ENCODE measurements around the gene GGNBP2.

Gene GGNBP2

DNA sequence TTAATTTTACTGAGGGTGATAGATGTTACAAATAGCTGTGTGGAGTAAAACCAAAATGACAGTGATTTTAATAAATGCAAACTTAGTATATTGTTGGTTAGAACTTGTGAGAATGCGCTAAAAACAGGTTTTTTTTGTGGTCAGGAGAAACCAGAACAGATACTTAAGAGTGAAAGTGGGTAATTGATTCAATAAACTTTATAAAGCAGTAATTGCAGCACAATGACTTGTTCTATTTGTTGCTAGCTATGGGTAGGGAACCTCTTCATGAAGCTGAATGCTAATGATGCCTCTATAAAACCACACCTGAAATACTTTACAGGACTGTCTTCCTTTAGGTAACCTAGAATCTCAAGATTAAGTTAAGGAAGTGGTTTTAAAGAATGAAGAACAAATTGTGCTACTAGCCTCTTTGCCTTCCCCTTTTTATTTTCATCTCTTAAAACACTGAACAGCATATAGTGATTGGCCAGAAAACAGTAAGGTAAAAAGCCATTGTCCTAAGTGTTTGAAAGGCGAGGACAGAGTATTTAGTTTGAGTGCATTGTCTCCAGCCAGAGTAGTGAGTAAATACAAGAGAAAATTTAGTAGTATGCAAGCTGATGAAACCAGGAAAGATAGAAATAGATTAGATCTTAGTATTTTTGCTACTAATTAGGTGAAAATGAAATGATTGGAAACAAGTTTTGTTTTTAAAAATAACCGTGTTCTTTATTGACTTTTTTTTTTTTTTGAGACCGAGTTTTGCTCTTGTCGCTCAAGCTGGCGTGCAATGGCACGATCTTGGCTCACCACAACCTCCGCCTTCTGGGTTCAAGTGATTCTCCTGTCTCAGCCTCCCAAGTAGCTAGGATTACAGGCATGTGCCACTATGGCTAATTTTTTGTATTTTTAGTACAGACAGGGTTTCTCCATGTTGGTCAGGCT lies 6.0 kb downstream of the GGNBP2 start:
- Mint-ChIP-seq H3K27ac (no peak overlapping the region), H3K4me1 (peaks cover 23% of the 10 kb centered on the region)
- TF ChIP-seq, protein P1, sequence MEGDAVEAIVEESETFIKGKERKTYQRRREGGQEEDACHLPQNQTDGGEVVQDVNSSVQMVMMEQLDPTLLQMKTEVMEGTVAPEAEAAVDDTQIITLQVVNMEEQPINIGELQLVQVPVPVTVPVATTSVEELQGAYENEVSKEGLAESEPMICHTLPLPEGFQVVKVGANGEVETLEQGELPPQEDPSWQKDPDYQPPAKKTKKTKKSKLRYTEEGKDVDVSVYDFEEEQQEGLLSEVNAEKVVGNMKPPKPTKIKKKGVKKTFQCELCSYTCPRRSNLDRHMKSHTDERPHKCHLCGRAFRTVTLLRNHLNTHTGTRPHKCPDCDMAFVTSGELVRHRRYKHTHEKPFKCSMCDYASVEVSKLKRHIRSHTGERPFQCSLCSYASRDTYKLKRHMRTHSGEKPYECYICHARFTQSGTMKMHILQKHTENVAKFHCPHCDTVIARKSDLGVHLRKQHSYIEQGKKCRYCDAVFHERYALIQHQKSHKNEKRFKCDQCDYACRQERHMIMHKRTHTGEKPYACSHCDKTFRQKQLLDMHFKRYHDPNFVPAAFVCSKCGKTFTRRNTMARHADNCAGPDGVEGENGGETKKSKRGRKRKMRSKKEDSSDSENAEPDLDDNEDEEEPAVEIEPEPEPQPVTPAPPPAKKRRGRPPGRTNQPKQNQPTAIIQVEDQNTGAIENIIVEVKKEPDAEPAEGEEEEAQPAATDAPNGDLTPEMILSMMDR (IDR thresholded peaks at IDR 0.05; ENCODE audit: unreplicated experiment in 3 of 3) = no peak

DNA sequence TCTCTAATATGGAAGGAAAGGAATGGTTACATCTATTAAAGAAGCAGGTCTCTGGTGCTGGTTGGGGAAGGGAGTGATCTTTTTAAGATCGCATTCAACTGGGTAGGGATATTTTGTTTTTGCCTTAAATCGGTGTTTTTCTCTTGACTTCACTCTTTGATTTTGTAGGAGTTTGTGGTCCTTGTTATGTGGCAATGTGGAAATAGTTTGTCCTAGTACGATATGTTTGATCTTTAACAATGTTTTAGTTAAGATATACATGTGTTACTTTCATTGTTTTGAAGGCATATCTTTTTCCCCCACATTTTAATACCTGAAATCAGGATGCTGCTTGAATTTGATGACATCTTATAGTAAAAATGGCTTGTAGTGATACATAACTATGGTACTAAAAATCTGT lies 8.7 kb downstream of the GGNBP2 start:
- peaks cover 4% of the 10 kb centered on the region for H3K4me1 Mint-ChIP-seq
- TF ChIP-seq, protein P1 (IDR thresholded peaks at IDR 0.05; ENCODE audit: unreplicated experiment in 3 of 3) = no peak
- H3K9me3 Mint-ChIP-seq = no peaks in the 10 kb centered on the region
- peaks cover 33% of the 10 kb centered on the region for H3K36me3 Mint-ChIP-seq (ENCODE audit: low read depth)
- H3K4me3 Mint-ChIP-seq = no peak overlapping the region
- no peak overlapping the region for H3K27ac Mint-ChIP-seq
- H3K27me3 Mint-ChIP-seq (ENCODE audit: low read depth) = no peaks in the 10 kb centered on the region

More for the DNA sequence above, 6.0 kb downstream of the GGNBP2 start:
- Mint-ChIP-seq H3K27me3 (ENCODE audit: low read depth) (no peaks in the 10 kb centered on the region), H3K4me3 (no peak overlapping the region), H3K9me3 (no peaks in the 10 kb centered on the region), H3K36me3 (ENCODE audit: low read depth) (peaks cover 20% of the 10 kb centered on the region)

DNA sequence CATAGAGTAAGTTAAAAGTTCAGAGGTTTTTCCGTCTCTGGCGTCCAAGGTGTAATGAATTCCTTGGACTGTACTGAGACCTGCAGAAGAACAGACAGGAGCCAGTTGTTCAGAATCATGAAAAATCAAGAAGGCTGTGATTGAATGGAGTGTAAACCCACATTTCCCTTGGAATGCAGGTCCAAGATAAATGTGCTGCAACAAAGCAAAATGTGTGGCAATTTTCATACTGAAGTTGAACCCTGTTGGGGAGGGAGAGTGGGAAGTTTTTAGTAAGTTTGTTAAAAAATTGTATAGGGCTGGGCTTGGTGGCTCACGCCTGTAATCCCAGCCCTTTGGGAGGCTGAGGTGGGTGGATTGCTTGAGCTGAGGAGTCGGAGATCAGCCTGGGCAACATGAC lies 21.4 kb downstream of the GGNBP2 start:
- peaks cover 70% of the 10 kb centered on the region for H3K36me3 Mint-ChIP-seq (ENCODE audit: low read depth)
- no peaks in the 10 kb centered on the region for H3K4me1 Mint-ChIP-seq
- TF ChIP-seq, protein P1 (IDR thresholded peaks at IDR 0.05; ENCODE audit: unreplicated experiment in 3 of 3) = no peak
- no peaks in the 10 kb centered on the region for H3K27me3 Mint-ChIP-seq (ENCODE audit: low read depth)
- H3K4me3 Mint-ChIP-seq = no peak overlapping the region
- no peak overlapping the region for H3K27ac Mint-ChIP-seq
- H3K9me3 Mint-ChIP-seq = no peaks in the 10 kb centered on the region

DNA sequence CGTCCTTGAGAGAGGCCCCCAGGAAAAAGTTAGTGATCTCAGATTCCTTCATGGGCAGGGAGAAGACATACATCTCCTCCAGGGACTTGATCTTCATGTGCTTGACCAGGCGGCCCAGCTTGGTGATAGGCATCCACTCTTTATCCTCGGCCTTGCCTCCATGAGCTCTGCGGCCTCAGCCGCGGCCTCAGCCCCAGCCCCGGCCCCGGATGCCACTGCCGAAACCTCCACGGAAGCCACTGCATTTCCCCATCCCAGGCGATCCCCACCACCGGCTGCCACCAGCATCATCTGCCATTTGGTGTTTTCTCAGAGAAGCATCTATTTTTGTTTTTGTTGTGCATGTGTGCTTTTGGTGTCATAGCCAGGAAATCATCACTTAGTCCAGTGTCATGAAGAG lies 30.3 kb downstream of the GGNBP2 start:
- H3K9me3 Mint-ChIP-seq = no peaks in the 10 kb centered on the region
- TF ChIP-seq, protein P1 (IDR thresholded peaks at IDR 0.05; ENCODE audit: unreplicated experiment in 3 of 3) = no peak

DNA sequence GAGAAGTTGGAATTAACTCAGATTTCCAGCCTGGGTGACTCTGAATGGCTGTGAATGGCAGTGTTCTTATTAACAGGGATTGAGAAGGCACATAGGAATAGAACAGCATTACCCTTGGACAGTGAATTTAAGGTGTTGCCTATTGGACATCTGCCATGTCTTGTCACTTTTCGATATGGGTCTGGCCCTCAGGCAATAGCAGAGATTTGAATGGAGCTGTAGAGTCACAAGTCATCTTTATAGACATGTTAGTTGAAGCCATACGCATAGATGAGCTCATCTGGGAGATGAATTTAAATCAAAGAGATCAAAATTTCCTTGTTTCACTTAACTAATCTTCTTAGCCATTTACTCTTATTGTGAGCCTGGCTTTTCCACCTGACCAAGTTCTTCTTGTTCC lies 32.1 kb downstream of the GGNBP2 start:
- H3K27me3 Mint-ChIP-seq (ENCODE audit: low read depth) = no peaks in the 10 kb centered on the region
- no peaks in the 10 kb centered on the region for H3K9me3 Mint-ChIP-seq
- H3K4me3 Mint-ChIP-seq = no peak overlapping the region
- peaks cover 70% of the 10 kb centered on the region for H3K36me3 Mint-ChIP-seq (ENCODE audit: low read depth)
- no peak overlapping the region for H3K27ac Mint-ChIP-seq
- H3K4me1 Mint-ChIP-seq = no peaks in the 10 kb centered on the region
- TF ChIP-seq, protein P1 (IDR thresholded peaks at IDR 0.05; ENCODE audit: unreplicated experiment in 3 of 3) = no peak

More for the DNA sequence above, 30.3 kb downstream of the GGNBP2 start:
- Mint-ChIP-seq H3K4me3 (no peak overlapping the region), H3K27ac (no peak overlapping the region), H3K36me3 (ENCODE audit: low read depth) (peaks cover 57% of the 10 kb centered on the region), H3K27me3 (ENCODE audit: low read depth) (no peaks in the 10 kb centered on the region), H3K4me1 (no peaks in the 10 kb centered on the region)

DNA sequence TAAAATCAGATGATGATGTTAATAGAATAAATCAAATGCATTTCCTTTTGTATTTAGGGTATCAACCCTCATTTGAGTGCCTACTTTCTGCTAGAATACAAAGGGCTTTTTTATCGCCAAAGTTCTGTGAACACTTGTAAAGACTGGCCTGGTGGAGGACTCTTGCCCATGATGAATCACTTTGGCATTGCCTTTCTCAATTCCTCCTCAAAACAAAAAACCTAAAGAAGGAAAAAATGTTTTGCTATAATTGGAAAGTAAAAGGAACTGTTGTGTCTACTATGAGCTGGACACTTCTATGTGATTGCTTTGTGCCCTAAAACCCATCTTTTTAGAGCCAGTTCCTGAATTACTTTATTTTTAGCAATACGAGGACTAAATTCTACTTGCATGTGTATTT lies 34.0 kb downstream of the GGNBP2 start:
- TF ChIP-seq, protein P1 (IDR thresholded peaks at IDR 0.05; ENCODE audit: unreplicated experiment in 3 of 3) = no peak
- Mint-ChIP-seq H3K27me3 (ENCODE audit: low read depth) (no peaks in the 10 kb centered on the region), H3K4me1 (no peaks in the 10 kb centered on the region), H3K9me3 (no peaks in the 10 kb centered on the region), H3K4me3 (no peak overlapping the region), H3K27ac (no peak overlapping the region), H3K36me3 (ENCODE audit: low read depth) (peaks cover 61% of the 10 kb centered on the region)

Measured in nephron (organoid).